ENCODE data around the gene ANGPTL5. TPM values are rescaled to one million over a fixed set of nuclear protein-coding genes. Genes with fewer than 3 reads are reported as not detected.
A peak's percentile ranks its signal among the peaks of the same experiment; 100 is the strongest.

ANGPTL5 gene
- polyA plus RNA-seq, 1 of the 3 experiments (the other 2 are of a cell fraction): not detected

DNA sequence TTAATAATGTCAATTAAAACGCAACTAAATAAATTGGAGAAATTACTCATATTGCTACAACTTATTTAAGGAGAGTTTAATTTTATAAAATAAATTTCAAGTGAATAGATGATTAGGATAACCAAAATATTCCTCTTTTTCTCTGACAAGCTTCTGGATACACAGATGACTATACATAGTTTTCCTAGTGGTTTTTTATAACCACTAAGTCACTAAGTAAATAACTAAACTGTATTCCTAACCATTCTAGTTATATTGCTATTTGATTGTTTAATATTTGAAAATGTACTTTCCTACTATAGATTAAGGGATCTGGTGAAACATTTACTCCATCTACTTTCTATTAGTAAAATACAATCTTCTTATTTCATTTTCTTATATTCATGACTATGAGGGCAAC, 4.7 kb upstream of the ANGPTL5 start (continued):
- no peak for TF ChIP-seq CTCF (IDR thresholded peaks at IDR 0.05)
- TF ChIP-seq TAF1 (IDR thresholded peaks at IDR 0.05; ENCODE audit: borderline replicate concordance, low read depth, low read length): no peak
- TF ChIP-seq SIN3A (IDR thresholded peaks at IDR 0.05; ENCODE audit: borderline replicate concordance, low read depth, low read length): no peak
- TF ChIP-seq ELF1 (IDR thresholded peaks at IDR 0.05): no peak
- TF ChIP-seq TEAD4 (IDR thresholded peaks at IDR 0.05; ENCODE audit: borderline replicate concordance, insufficient read depth): no peak
- TF ChIP-seq EP300 (IDR thresholded peaks at IDR 0.05; ENCODE audit: borderline replicate concordance in 1 of 2, low read depth in 1 of 2, low read length in 1 of 2): no peak
- no peak for TF ChIP-seq FOXJ3 (CRISPR knock-in tag; IDR thresholded peaks at IDR 0.05)
- TF ChIP-seq POLR2AphosphoS5 (IDR thresholded peaks at IDR 0.05; ENCODE audit: low read depth, low read length): no peak
- TF ChIP-seq RFX5 (IDR thresholded peaks at IDR 0.05; ENCODE audit: low read length): no peak

- DNase-seq: no peak
- H3K36me3 ChIP-seq (replicated peaks in 1 of 2; ENCODE audit: control insufficient read depth in 1 of 2, insufficient read depth in 2 of 2, low read length in 1 of 2): no peaks in the 10 kb centered on the region
- POLR2A ChIA-PET: no interaction called here
- H3K27me3 ChIP-seq (ENCODE audit: insufficient read depth): no peaks in the 10 kb centered on the region
- peaks cover 0 to 7% of the 10 kb centered on the region in 2 experiments; a peak in 2 of 4 replicates for H3K4me1 ChIP-seq (ENCODE audit: control insufficient read depth in 1 of 2, insufficient read depth in 2 of 2, low read depth in 1 of 2, low read length in 1 of 2)
- peaks cover 21% of the 10 kb centered on the region for H3F3A ChIP-seq (replicated peaks; ENCODE audit: insufficient read depth)
- H3K9me3 ChIP-seq: no peaks in the 10 kb centered on the region
- no peaks in the 10 kb centered on the region for H3K9me2 ChIP-seq
- H3K27ac ChIP-seq (ENCODE audit: low read depth in 2 of 2, low read length in 1 of 2): no peak overlapping the region
- TF ChIP-seq MEF2A (IDR thresholded peaks at IDR 0.05; ENCODE audit: borderline replicate concordance, low read depth) (no peak), MXI1 (IDR thresholded peaks at IDR 0.05; ENCODE audit: low read depth, low read length) (no peak), CHD2 (IDR thresholded peaks at IDR 0.05; ENCODE audit: low read length, partially characterized antibody) (no peak), POLR2AphosphoS5 (IDR thresholded peaks at IDR 0.05; ENCODE audit: low read depth, low read length) (no peak), SIN3A (IDR thresholded peaks at IDR 0.05; ENCODE audit: borderline replicate concordance, low read depth, low read length) (no peak), NRF1 (IDR thresholded peaks at IDR 0.05; ENCODE audit: low read depth, low read length) (no peak), IRF3 (IDR thresholded peaks at IDR 0.05; ENCODE audit: low read depth, low read length) (no peak), GABPA (IDR thresholded peaks at IDR 0.05; ENCODE audit: low read depth) (no peak), RXRA (IDR thresholded peaks at IDR 0.05; ENCODE audit: borderline replicate concordance, low read depth) (no peak), TAF1 (IDR thresholded peaks at IDR 0.05; ENCODE audit: borderline replicate concordance, low read depth, low read length) (no peak), EP300 (IDR thresholded peaks at IDR 0.05; ENCODE audit: borderline replicate concordance in 1 of 2, low read depth in 1 of 2, low read length in 1 of 2) (no peak), FOXM1 (IDR thresholded peaks at IDR 0.05; ENCODE audit: low read depth) (no peak), USF2 (IDR thresholded peaks at IDR 0.05; ENCODE audit: borderline replicate concordance, low read depth, low read length) (no peak), YY1 (IDR thresholded peaks at IDR 0.05; ENCODE audit: low read depth) (no peak), SMC3 (IDR thresholded peaks at IDR 0.05; ENCODE audit: low read depth, low read length) (no peak), RAD21 (IDR thresholded peaks at IDR 0.05; ENCODE audit: low read length) (no peak), FOXJ3 (CRISPR knock-in tag; IDR thresholded peaks at IDR 0.05) (no peak)
- TF ChIP-seq, protein P1, sequence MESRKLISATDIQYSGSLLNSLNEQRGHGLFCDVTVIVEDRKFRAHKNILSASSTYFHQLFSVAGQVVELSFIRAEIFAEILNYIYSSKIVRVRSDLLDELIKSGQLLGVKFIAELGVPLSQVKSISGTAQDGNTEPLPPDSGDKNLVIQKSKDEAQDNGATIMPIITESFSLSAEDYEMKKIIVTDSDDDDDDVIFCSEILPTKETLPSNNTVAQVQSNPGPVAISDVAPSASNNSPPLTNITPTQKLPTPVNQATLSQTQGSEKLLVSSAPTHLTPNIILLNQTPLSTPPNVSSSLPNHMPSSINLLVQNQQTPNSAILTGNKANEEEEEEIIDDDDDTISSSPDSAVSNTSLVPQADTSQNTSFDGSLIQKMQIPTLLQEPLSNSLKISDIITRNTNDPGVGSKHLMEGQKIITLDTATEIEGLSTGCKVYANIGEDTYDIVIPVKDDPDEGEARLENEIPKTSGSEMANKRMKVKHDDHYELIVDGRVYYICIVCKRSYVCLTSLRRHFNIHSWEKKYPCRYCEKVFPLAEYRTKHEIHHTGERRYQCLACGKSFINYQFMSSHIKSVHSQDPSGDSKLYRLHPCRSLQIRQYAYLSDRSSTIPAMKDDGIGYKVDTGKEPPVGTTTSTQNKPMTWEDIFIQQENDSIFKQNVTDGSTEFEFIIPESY (IDR thresholded peaks at IDR 0.05; ENCODE audit: borderline replicate concordance, low read depth): no peak
- 0 out of 2 replicates have a peak overlapping the region, but pooled peaks have one; percentile 77 for H3K4me2 ChIP-seq
- no peaks in the 10 kb centered on the region for H4K20me1 ChIP-seq (ENCODE audit: insufficient read depth)
- H3K4me3 ChIP-seq (ENCODE audit: low read depth in 2 of 2, low read length in 1 of 2): no peak overlapping the region
- CTCF ChIA-PET: interaction anchor here (1.0 to 1.4 kb wide), 3 partner anchors 9 to 56 kb away, joined by 3 to 4 read pairs (median 3); no protein-coding TSS in a partner anchor
- H2AFZ ChIP-seq (ENCODE audit: low read depth): no peak overlapping the region
- no peak overlapping the region for H3K9ac ChIP-seq
- H3K79me2 ChIP-seq (ENCODE audit: insufficient read depth): no peaks in the 10 kb centered on the region
Observed at GRCh38 chr11:101917226-101917625, 904 bp upstream of the ANGPTL5 start.

Data from SK-N-SH (cell line).